ENCODE data around the gene SHCBP1. TPM values are rescaled to one million over a fixed set of nuclear protein-coding genes. Genes with fewer than 3 reads are reported as not detected.

SHCBP1 gene
- total and polyA plus RNA-seq, 9 donors: 0.24 to 3.6 (median 0.56) TPM

DNA sequence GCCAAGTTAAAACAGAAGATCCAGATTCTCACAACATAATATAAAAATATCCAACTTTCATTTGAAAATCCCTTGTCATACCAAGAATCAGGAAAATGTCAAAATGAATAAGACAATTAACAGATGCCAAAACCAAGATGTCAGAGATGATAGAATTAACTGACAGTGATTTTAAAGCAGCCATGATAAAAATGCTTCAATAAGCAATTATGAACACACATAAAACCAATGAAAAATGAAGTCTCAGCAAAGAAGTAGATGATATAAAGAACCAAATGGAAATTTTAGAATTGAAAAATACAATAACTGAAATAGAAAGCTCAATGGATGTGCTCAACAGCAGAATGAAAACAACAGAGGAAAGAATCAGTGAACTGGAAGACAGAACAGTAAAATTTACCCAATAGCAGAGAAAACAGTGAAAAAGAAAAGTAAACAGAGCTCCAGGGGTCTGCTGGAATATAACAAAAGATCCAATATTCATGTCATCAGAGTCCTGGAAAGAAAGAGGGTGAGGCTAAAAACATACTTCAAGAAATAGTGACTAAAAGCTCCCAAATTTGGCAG, 35.1 kb downstream of the SHCBP1 start:
- intact Hi-C loops (cut with DNase I): no loop called here
- DNase-seq: no peak
- no peak overlapping the region for H3K27ac ChIP-seq
- H3K27me3 ChIP-seq: no peaks in the 10 kb centered on the region
- no peak overlapping the region for H3K4me3 ChIP-seq
- TF ChIP-seq, protein P1, sequence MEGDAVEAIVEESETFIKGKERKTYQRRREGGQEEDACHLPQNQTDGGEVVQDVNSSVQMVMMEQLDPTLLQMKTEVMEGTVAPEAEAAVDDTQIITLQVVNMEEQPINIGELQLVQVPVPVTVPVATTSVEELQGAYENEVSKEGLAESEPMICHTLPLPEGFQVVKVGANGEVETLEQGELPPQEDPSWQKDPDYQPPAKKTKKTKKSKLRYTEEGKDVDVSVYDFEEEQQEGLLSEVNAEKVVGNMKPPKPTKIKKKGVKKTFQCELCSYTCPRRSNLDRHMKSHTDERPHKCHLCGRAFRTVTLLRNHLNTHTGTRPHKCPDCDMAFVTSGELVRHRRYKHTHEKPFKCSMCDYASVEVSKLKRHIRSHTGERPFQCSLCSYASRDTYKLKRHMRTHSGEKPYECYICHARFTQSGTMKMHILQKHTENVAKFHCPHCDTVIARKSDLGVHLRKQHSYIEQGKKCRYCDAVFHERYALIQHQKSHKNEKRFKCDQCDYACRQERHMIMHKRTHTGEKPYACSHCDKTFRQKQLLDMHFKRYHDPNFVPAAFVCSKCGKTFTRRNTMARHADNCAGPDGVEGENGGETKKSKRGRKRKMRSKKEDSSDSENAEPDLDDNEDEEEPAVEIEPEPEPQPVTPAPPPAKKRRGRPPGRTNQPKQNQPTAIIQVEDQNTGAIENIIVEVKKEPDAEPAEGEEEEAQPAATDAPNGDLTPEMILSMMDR (IDR thresholded peaks at IDR 0.05): no peak
- TF ChIP-seq EP300 (IDR thresholded peaks at IDR 0.05) (no peak), POLR2A (IDR thresholded peaks at IDR 0.05) (no peak)
- no peaks in the 10 kb centered on the region for H3K4me1 ChIP-seq (ENCODE audit: insufficient read depth)
- no peaks in the 10 kb centered on the region for H3K9me3 ChIP-seq
- H3K36me3 ChIP-seq: no peaks in the 10 kb centered on the region

DNA sequence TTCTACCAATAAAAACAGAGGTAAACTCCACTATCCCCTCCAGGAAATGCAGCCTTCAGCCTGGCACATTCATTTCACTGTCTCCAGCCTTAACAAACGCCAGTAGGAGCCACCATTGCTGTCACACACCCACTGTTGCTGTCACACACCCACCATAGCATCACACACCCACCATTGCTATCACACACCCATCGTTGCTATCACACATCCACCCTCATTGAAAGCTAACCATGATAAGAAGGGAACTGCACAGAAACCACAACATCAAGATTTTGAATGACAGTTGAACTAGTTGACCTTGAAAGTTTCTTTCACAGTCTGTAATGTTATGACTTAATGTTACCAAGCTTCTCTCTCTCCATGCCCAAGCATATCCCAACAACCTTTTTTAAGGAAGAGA, 38.1 kb downstream of the SHCBP1 start:
- no peak overlapping the region for H3K4me3 ChIP-seq
- no peaks in the 10 kb centered on the region for H3K36me3 ChIP-seq
- WGBS, 3 donors: 83 to 84% (median 83%) methylated on average over 2 of the region's 2 CpGs
- no peak for DNase-seq
- H3K4me1 ChIP-seq (ENCODE audit: insufficient read depth): no peaks in the 10 kb centered on the region
- intact Hi-C loops (cut with DNase I): no loop called here
- no peaks in the 10 kb centered on the region for H3K9me3 ChIP-seq
- TF ChIP-seq, protein P1 (IDR thresholded peaks at IDR 0.05): no peak
- TF ChIP-seq EP300 (IDR thresholded peaks at IDR 0.05) (no peak), POLR2A (IDR thresholded peaks at IDR 0.05) (no peak)
- no peak overlapping the region for H3K27ac ChIP-seq
- no peaks in the 10 kb centered on the region for H3K27me3 ChIP-seq

DNA sequence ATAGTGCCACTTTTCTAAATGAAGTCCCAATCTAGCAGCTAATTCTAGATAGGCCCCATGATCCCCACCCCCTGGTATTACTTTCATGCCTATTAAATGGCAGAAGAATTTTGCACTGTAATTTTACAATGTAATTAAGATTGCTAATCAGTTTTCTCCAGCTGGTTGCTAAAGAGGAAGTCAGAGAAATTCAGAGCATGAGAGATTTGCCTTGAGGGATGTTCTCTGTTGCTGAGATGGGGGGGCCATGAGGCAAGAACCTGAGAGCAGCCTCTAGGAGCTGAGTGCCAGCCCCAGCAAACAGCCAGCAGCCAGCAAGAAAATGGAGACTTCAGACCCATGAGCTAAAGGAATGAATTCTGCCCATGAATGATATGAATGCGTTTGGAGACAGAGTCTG, 38.9 kb downstream of the SHCBP1 start:
- H3K27me3 ChIP-seq: no peaks in the 10 kb centered on the region
- H3K9me3 ChIP-seq: no peaks in the 10 kb centered on the region
- no peak for DNase-seq
- intact Hi-C loops (cut with DNase I): no loop called here
- 89 to 94% (median 90%) methylated on average over 1 of the region's 1 CpG for WGBS, 3 donors
- TF ChIP-seq, protein P1 (IDR thresholded peaks at IDR 0.05): no peak
- no peak for TF ChIP-seq POLR2A (IDR thresholded peaks at IDR 0.05)
- no peak for TF ChIP-seq EP300 (IDR thresholded peaks at IDR 0.05)
- H3K27ac ChIP-seq: no peak overlapping the region
- H3K4me3 ChIP-seq: no peak overlapping the region
- no peaks in the 10 kb centered on the region for H3K4me1 ChIP-seq (ENCODE audit: insufficient read depth)
- H3K36me3 ChIP-seq: no peaks in the 10 kb centered on the region

DNA sequence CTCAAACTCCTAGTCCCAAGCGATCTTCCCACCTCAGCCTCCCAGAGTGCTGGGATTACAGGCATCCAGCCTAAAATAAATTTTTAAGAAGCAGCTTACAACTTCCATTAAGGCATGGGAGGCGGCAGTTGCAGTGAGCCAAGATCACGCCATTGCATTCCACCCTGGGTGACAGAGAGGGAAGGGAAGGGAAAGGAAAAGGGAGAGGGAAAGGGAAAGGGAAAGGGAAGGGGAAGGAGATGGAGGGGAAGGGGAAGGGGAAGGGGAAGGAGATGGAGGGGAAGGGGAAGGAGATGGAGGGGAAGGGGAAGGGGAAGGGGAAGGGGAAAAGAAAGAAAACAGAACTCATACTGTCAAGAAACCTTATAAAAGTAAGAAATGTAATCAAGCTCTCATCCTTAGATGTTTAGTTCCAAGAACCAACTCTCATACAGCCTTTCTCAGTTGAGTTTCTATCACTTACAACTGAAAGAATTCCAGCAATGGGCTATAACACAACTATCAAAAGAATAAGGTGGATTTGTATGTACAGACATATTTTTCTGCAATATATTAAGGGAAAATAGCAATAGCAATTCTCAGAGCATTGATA, 43.1 kb downstream of the SHCBP1 start:
- intact Hi-C loops (cut with DNase I): no loop called here
- Histone ChIP-seq H3K4me3 (no peak overlapping the region), H3K27ac (no peak overlapping the region), H3K27me3 (no peaks in the 10 kb centered on the region), H3K4me1 (ENCODE audit: insufficient read depth) (no peaks in the 10 kb centered on the region), H3K9me3 (no peaks in the 10 kb centered on the region), H3K36me3 (no peaks in the 10 kb centered on the region)
- TF ChIP-seq EP300 (IDR thresholded peaks at IDR 0.05): no peak
- TF ChIP-seq, protein P1 (IDR thresholded peaks at IDR 0.05): no peak
- TF ChIP-seq POLR2A (IDR thresholded peaks at IDR 0.05): no peak
- DNase-seq: no peak
- 96 to 100% (median 97%) methylated on average over 3 of the region's 3 CpGs for WGBS, 3 donors

Data from ovary (tissue), 9 donors.